DOHH2 (cell line): ENCODE measurements around the gene SAMD4B.

Experiments used
- EZH2phosphoT487 ChIP-seq: fragments of 200-600 bp; sonication (generic); IDR thresholded peaks from 2 replicates; pipeline ENCODE4 v1.6.1; 2017; ENCODE audit warnings: borderline replicate concordance, mild to moderate bottlenecking, antibody characterized with exemption, low read length, moderate library complexity, mixed read lengths
- TF ChIP-seq, protein P1 (sequence below): fragments of 200-600 bp; sonication (generic); IDR thresholded peaks from one replicate; pipeline ENCODE4 v1.5.1; 2014; ENCODE audit warnings: antibody characterized with exemption, mild to moderate bottlenecking, low read depth, low read length; ENCODE audit not compliant: poor library complexity, severe bottlenecking

GRCh38 chr19:39315933-39316332 is 26.3 kb upstream of the SAMD4B start:
- TF ChIP-seq, protein P1, sequence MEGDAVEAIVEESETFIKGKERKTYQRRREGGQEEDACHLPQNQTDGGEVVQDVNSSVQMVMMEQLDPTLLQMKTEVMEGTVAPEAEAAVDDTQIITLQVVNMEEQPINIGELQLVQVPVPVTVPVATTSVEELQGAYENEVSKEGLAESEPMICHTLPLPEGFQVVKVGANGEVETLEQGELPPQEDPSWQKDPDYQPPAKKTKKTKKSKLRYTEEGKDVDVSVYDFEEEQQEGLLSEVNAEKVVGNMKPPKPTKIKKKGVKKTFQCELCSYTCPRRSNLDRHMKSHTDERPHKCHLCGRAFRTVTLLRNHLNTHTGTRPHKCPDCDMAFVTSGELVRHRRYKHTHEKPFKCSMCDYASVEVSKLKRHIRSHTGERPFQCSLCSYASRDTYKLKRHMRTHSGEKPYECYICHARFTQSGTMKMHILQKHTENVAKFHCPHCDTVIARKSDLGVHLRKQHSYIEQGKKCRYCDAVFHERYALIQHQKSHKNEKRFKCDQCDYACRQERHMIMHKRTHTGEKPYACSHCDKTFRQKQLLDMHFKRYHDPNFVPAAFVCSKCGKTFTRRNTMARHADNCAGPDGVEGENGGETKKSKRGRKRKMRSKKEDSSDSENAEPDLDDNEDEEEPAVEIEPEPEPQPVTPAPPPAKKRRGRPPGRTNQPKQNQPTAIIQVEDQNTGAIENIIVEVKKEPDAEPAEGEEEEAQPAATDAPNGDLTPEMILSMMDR: no peak
- TF ChIP-seq EZH2phosphoT487: no peak
